Body of pancreas (tissue), 4 donors: ENCODE data around the gene HEATR9.

Experiments
- CTCF ChIP-seq, 7 experiments: fragments of 450-650 bp in 4 of 7; fragments of 200-600 bp in 3 of 7; sonication (generic) in 3 of 7; IDR thresholded peaks; one replicate each; pipeline ENCODE4 v1.5.1; 2016 to 2019; ENCODE audit warnings: antibody characterized with exemption in 7 of 7
- POLR2A ChIP-seq, 3 donors: fragments of 450-650 bp; IDR thresholded peaks; one replicate each; pipeline ENCODE4 v1.6.1; 2016; ENCODE audit warnings: antibody characterized with exemption in 3 of 3, mild to moderate bottlenecking in 2 of 3

- TF ChIP-seq CTCF (IDR thresholded peaks at IDR 0.05) (no peak), POLR2A (IDR thresholded peaks at IDR 0.05) (no peak)
Observed at GRCh38 chr17:35906926-35907637, 38.4 kb upstream of the HEATR9 start.
